Measurements from ENCODE around the gene LCN6.
A peak's percentile ranks its signal among the peaks of the same experiment; 100 is the strongest.
"Not testable (repeated sequence)": the region's sequence is repeated elsewhere in the genome, so short reads cannot be mapped to it uniquely, and the experiment has no call there.

The LCN6 gene

GRCh38 chr9:136724772-136725171, 23.6 kb downstream of the LCN6 start:
- DNase-seq (ENCODE audit: low spot score): no peak

GRCh38 chr9:136723989-136724388, 24.3 kb downstream of the LCN6 start:
- no peak for DNase-seq (ENCODE audit: low spot score)

- DNase-seq (ENCODE audit: low spot score): no peak
Measured at GRCh38 chr9:136723362-136723976, 24.9 kb downstream of the LCN6 start.

- DNase-seq (ENCODE audit: low spot score): no peak
Measured at GRCh38 chr9:136722969-136723356, 25.4 kb downstream of the LCN6 start.

GRCh38 chr9:136722093-136722968, 26.0 kb downstream of the LCN6 start:
- DNase-seq (ENCODE audit: low spot score): no peak

- DNase-seq (ENCODE audit: low spot score): peak; percentile 83
Measured at GRCh38 chr9:136721339-136722092, 26.8 kb downstream of the LCN6 start.

- DNase-seq (ENCODE audit: low spot score): no peak
Measured at GRCh38 chr9:136720898-136721338, 27.4 kb downstream of the LCN6 start.

- no peak for DNase-seq (ENCODE audit: low spot score)
Measured at GRCh38 chr9:136720251-136720897, 28.0 kb downstream of the LCN6 start.

GRCh38 chr9:136719195-136719880, 29.0 kb downstream of the LCN6 start:
- DNase-seq (ENCODE audit: low spot score): no peak

GRCh38 chr9:136718345-136719194, 29.8 kb downstream of the LCN6 start:
- DNase-seq (ENCODE audit: low spot score): no peak

GRCh38 chr9:136717399-136717798, 30.9 kb downstream of the LCN6 start:
- DNase-seq (ENCODE audit: low spot score): no peak

- no peak for DNase-seq (ENCODE audit: low spot score)
Measured at GRCh38 chr9:136714893-136715274, 33.4 kb downstream of the LCN6 start.

GRCh38 chr9:136714096-136714892, 34.0 kb downstream of the LCN6 start:
- DNase-seq (ENCODE audit: low spot score): no peak

- DNase-seq (ENCODE audit: low spot score): no peak
Measured at GRCh38 chr9:136713550-136713949, 34.8 kb downstream of the LCN6 start.

GRCh38 chr9:136712690-136713544, 35.4 kb downstream of the LCN6 start:
- DNase-seq (ENCODE audit: low spot score): no peak

GRCh38 chr9:136711751-136712689, 36.3 kb downstream of the LCN6 start, which contains the start of gene DIPK1B:
Gene DIPK1B (plus strand): TSS chr9:136712572. CDS start chr9:136712666, 94 bp downstream.
- no peak for DNase-seq (ENCODE audit: low spot score)

- not testable (repeated sequence) for DNase-seq (ENCODE audit: low spot score)
Measured at GRCh38 chr9:136711219-136711648, 37.1 kb downstream of the LCN6 start.

GRCh38 chr9:136710543-136710942, 37.8 kb downstream of the LCN6 start:
- DNase-seq (ENCODE audit: low spot score): no peak

Measured in AG20443 (cell line).